BE2C (cell line): ENCODE measurements around the gene NR1H3. TPM values are rescaled to one million over a fixed set of nuclear protein-coding genes. Genes with fewer than 3 reads are reported as not detected.
"Not testable (repeated sequence)": the region's sequence is repeated elsewhere in the genome, so short reads cannot be mapped to it uniquely, and the experiment has no call there.

Experiments
- DNase-seq: peaks from one replicate; pipeline ENCODE4 v3.0.0-alpha.2; 2020
- H3K27me3 ChIP-seq: fragments of 250-450 bp; sonication (Bioruptor Pico); 2 replicates; pipeline ENCODE4 v1.5.1; 2020; ENCODE audit warnings: mild to moderate bottlenecking
- H3K36me3 ChIP-seq: fragments of 250-450 bp; sonication (Bioruptor Pico); 2 replicates; pipeline ENCODE4 v1.5.1; 2020; ENCODE audit warnings: mild to moderate bottlenecking
- H3K4me1 ChIP-seq: fragments of 250-450 bp; sonication (Bioruptor Pico); 2 replicates; pipeline ENCODE4 v1.5.1; 2020
- H3K4me3 ChIP-seq: 2 replicates; pipeline ENCODE4 v1.5.1; 2011; ENCODE audit warnings: low read depth, low read length
- H3K9me3 ChIP-seq: fragments of 250-450 bp; sonication (Bioruptor Pico); 2 replicates; pipeline ENCODE4 v1.5.1; 2020
- polyA plus RNA-seq: library from polyadenylated mRNA; unstranded; fragments of >200 nt; gene quantifications from one replicate; pipeline ENCODE4 v1.2.1, GENCODE V29; 2012; ENCODE audit warnings: low read depth, missing spikeins; ENCODE audit not compliant: insufficient read length, insufficient read depth
- TF ChIP-seq, protein P1 (sequence below): IDR thresholded peaks from 2 replicates; pipeline ENCODE4 v1.5.1; 2012; ENCODE audit warnings: mild to moderate bottlenecking, low read depth, low read length

The NR1H3 gene
- 5.2 TPM for polyA plus RNA-seq

GRCh38 chr11:47257517-47258316 is at the start of gene NR1H3:
Gene NR1H3 (plus strand): TSS chr11:47257996. CDS start chr11:47259217, 1,221 bp downstream.
- Histone ChIP-seq H3K4me3 (no peak within 1 kb of the TSS), H3K36me3 (no peaks in the 10 kb centered on the region), H3K4me1 (peaks cover 3% of the 10 kb centered on the region), H3K27me3 (no peaks in the 10 kb centered on the region), H3K9me3 (no peaks in the 10 kb centered on the region)
- TF ChIP-seq, protein P1, sequence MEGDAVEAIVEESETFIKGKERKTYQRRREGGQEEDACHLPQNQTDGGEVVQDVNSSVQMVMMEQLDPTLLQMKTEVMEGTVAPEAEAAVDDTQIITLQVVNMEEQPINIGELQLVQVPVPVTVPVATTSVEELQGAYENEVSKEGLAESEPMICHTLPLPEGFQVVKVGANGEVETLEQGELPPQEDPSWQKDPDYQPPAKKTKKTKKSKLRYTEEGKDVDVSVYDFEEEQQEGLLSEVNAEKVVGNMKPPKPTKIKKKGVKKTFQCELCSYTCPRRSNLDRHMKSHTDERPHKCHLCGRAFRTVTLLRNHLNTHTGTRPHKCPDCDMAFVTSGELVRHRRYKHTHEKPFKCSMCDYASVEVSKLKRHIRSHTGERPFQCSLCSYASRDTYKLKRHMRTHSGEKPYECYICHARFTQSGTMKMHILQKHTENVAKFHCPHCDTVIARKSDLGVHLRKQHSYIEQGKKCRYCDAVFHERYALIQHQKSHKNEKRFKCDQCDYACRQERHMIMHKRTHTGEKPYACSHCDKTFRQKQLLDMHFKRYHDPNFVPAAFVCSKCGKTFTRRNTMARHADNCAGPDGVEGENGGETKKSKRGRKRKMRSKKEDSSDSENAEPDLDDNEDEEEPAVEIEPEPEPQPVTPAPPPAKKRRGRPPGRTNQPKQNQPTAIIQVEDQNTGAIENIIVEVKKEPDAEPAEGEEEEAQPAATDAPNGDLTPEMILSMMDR = peak; percentile 53
- DNase-seq = peak; percentile 50

DNA sequence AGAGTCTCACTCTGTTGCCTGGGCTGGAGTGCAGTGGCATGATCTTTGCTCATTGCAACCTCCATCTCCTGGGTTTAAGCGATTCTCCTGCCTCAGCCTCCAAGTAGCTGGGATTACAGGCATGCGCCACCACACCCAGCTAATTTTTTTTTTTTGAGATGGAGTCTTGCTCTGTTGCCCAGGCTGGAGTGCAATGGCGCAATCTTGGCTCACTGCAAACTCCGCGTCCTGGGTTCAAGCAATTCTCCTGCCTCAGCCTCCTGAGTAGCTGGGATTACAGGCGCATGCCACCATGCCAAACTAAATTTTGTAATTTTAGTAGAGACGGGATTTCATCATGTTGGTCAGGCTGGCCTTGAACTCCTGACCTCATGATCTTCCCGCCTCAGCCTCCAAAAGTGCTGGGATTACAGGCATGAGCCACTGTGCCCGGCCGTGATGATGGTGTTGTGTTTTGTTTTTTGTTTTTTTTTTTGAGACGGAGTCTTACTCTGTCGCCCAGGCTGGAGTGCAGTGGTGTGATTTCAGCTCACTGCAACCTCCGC is 49.7 kb upstream of the NR1H3 start:
- H3K4me3 ChIP-seq, DNase-seq, H3K4me1 ChIP-seq, H3K27me3 ChIP-seq, H3K9me3 ChIP-seq, H3K36me3 ChIP-seq: not testable (repeated sequence)

- Histone ChIP-seq H3K36me3 (no peaks in the 10 kb centered on the region), H3K4me1 (no peaks in the 10 kb centered on the region), H3K9me3 (no peaks in the 10 kb centered on the region), H3K27me3 (no peaks in the 10 kb centered on the region), H3K4me3 (no peak overlapping the region)
- TF ChIP-seq, protein P1 = no peak
- DNase-seq = no peak
Observed at GRCh38 chr11:47208628-47209027, 49.2 kb upstream of the NR1H3 start.

DNA sequence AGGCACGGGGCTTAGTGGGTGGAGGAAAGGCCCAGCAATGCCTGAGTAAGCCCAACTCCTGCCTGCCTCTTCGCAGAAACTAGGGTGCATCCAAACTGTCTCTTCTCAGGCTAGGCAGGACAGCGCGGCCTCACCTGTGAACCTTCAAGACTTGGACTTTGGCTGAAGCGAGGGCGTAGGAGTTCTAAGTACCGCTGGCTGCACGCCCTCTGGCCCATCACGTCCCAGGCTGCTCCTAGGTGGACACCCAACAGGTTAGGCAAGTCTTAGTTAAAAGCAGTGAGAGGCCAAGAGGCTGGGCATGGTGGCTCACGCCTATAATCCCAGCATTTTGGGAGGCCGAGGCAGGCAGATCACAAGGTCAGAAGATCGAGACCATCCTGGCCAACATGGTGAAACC is 44.9 kb upstream of the NR1H3 start:
- DNase-seq = no peak
- H3K36me3 ChIP-seq = no peaks in the 10 kb centered on the region
- no peaks in the 10 kb centered on the region for H3K4me1 ChIP-seq

GRCh38 chr11:47213950-47214565 is 43.7 kb upstream of the NR1H3 start:
- Histone ChIP-seq H3K4me1 (no peaks in the 10 kb centered on the region), H3K4me3 (peak overlapping the region; percentile 68), H3K36me3 (no peaks in the 10 kb centered on the region), H3K27me3 (no peaks in the 10 kb centered on the region), H3K9me3 (no peaks in the 10 kb centered on the region)
- DNase-seq = peak; percentile 75
- TF ChIP-seq, protein P1 = no peak

More for the DNA sequence above, 44.9 kb upstream of the NR1H3 start:
- Histone ChIP-seq H3K27me3 (no peaks in the 10 kb centered on the region), H3K9me3 (no peaks in the 10 kb centered on the region), H3K4me3 (no peak overlapping the region)
- TF ChIP-seq, protein P1 = no peak

GRCh38 chr11:47215366-47215910 is 42.4 kb upstream of the NR1H3 start:
- Histone ChIP-seq H3K4me1 (no peaks in the 10 kb centered on the region), H3K36me3 (no peaks in the 10 kb centered on the region), H3K4me3 (peak overlapping the region; percentile 68), H3K27me3 (no peaks in the 10 kb centered on the region), H3K9me3 (no peaks in the 10 kb centered on the region)
- TF ChIP-seq, protein P1 = no peak
- no peak for DNase-seq
